Activated naive CD8-positive, alpha-beta T cell treated with anti-CD3 and anti-CD28 coated beads for 36 hours (primary cell): ENCODE measurements around the gene NUP214. TPM values are rescaled to one million over a fixed set of nuclear protein-coding genes. Genes with fewer than 3 reads are reported as not detected.
A peak's percentile ranks its signal among the peaks of the same experiment; 100 is the strongest.
"Not testable (repeated sequence)": the region's sequence is repeated elsewhere in the genome, so short reads cannot be mapped to it uniquely, and the experiment has no call there.

ENCODE experiments used
- DNase-seq: peaks from one replicate; pipeline ENCODE4 v3.0.0; 2021
- H3K27ac Mint-ChIP-seq: one replicate; pipeline ENCODE4 v1.8.0; 2022; ENCODE audit warnings: mild to moderate bottlenecking, moderate library complexity, mixed read lengths
- H3K27me3 Mint-ChIP-seq: one replicate; pipeline ENCODE4 v1.8.0; 2022; ENCODE audit warnings: mild to moderate bottlenecking, mixed read lengths
- H3K36me3 Mint-ChIP-seq: one replicate; pipeline ENCODE4 v1.8.0; 2021; ENCODE audit warnings: mild to moderate bottlenecking, mixed read lengths
- H3K4me1 Mint-ChIP-seq: one replicate; pipeline ENCODE4 v1.8.0; 2021; ENCODE audit warnings: mixed read lengths
- H3K4me3 Mint-ChIP-seq: one replicate; pipeline ENCODE4 v1.8.0; 2022; ENCODE audit warnings: mild to moderate bottlenecking, moderate library complexity, mixed read lengths
- H3K9me3 Mint-ChIP-seq: one replicate; pipeline ENCODE4 v1.8.0; 2022; ENCODE audit warnings: mixed read lengths
- total RNA-seq, 2 experiments: library from RNA; stranded (reverse); gene quantifications; one replicate each; pipeline ENCODE4 v1.2.3, GENCODE V29; 2021

NUP214 gene
- total RNA-seq, 2 experiments from 2014 or later = 68.2 to 73.2 TPM

- Mint-ChIP-seq H3K27me3 (no peaks in the 10 kb centered on the region), H3K9me3 (no peaks in the 10 kb centered on the region), H3K36me3 (no peaks in the 10 kb centered on the region), H3K4me1 (peaks cover 50% of the 10 kb centered on the region), H3K27ac (peak overlapping the region; percentile 98), H3K4me3 (no peak overlapping the region)
- no peak for DNase-seq
Observed at GRCh38 chr9:131254626-131255025, 129.2 kb downstream of the NUP214 start.

- Mint-ChIP-seq H3K27ac (peak overlapping the region; percentile 98), H3K9me3 (no peaks in the 10 kb centered on the region), H3K36me3 (peaks cover 5% of the 10 kb centered on the region), H3K4me1 (peaks cover 58% of the 10 kb centered on the region), H3K4me3 (peak overlapping the region; percentile 95), H3K27me3 (no peaks in the 10 kb centered on the region)
- no peak for DNase-seq
Observed at GRCh38 chr9:131255676-131256197, 130.4 kb downstream of the NUP214 start.

- Mint-ChIP-seq H3K9me3 (no peaks in the 10 kb centered on the region), H3K27me3 (no peaks in the 10 kb centered on the region), H3K27ac (peak overlapping the region; percentile 98), H3K4me1 (peaks cover 61% of the 10 kb centered on the region), H3K36me3 (peaks cover 15% of the 10 kb centered on the region), H3K4me3 (peak overlapping the region; percentile 37)
- DNase-seq = no peak
Observed at GRCh38 chr9:131257266-131258025, 132.1 kb downstream of the NUP214 start.

- H3K4me3 Mint-ChIP-seq = peak overlapping the region; percentile 34
- no peak for DNase-seq
- no peaks in the 10 kb centered on the region for H3K9me3 Mint-ChIP-seq
- H3K36me3 Mint-ChIP-seq = peaks cover 22% of the 10 kb centered on the region
- H3K27ac Mint-ChIP-seq = peak overlapping the region; percentile 98
- H3K4me1 Mint-ChIP-seq = peaks cover 61% of the 10 kb centered on the region
- H3K27me3 Mint-ChIP-seq = no peaks in the 10 kb centered on the region
Observed at GRCh38 chr9:131258186-131258585, 132.8 kb downstream of the NUP214 start.

GRCh38 chr9:131258698-131259431 is 133.5 kb downstream of the NUP214 start:
- peaks cover 60% of the 10 kb centered on the region for H3K4me1 Mint-ChIP-seq
- no peak for DNase-seq
- peaks cover 26% of the 10 kb centered on the region for H3K36me3 Mint-ChIP-seq
- H3K4me3 Mint-ChIP-seq = no peak overlapping the region
- no peak overlapping the region for H3K27ac Mint-ChIP-seq
- H3K27me3 Mint-ChIP-seq = no peaks in the 10 kb centered on the region
- H3K9me3 Mint-ChIP-seq = no peaks in the 10 kb centered on the region

GRCh38 chr9:131259432-131259898 is 134.1 kb downstream of the NUP214 start:
- peaks cover 62% of the 10 kb centered on the region for H3K4me1 Mint-ChIP-seq
- no peak for DNase-seq
- H3K9me3 Mint-ChIP-seq = no peaks in the 10 kb centered on the region
- peaks cover 28% of the 10 kb centered on the region for H3K36me3 Mint-ChIP-seq
- peak overlapping the region; percentile 61 for H3K27ac Mint-ChIP-seq
- no peak overlapping the region for H3K4me3 Mint-ChIP-seq
- no peaks in the 10 kb centered on the region for H3K27me3 Mint-ChIP-seq

- Mint-ChIP-seq H3K27me3 (no peaks in the 10 kb centered on the region), H3K4me1 (peaks cover 68% of the 10 kb centered on the region), H3K36me3 (peaks cover 30% of the 10 kb centered on the region), H3K4me3 (no peak overlapping the region), H3K27ac (peak overlapping the region; percentile 61), H3K9me3 (no peaks in the 10 kb centered on the region)
- DNase-seq = no peak
Observed at GRCh38 chr9:131259916-131260597, 134.7 kb downstream of the NUP214 start.

- peaks cover 70% of the 10 kb centered on the region for H3K4me1 Mint-ChIP-seq
- DNase-seq = no peak
- no peaks in the 10 kb centered on the region for H3K9me3 Mint-ChIP-seq
- no peak overlapping the region for H3K4me3 Mint-ChIP-seq
- H3K27ac Mint-ChIP-seq = peak overlapping the region; percentile 61
- no peaks in the 10 kb centered on the region for H3K27me3 Mint-ChIP-seq
- peaks cover 30% of the 10 kb centered on the region for H3K36me3 Mint-ChIP-seq
Observed at GRCh38 chr9:131260751-131261452, 135.5 kb downstream of the NUP214 start.

- H3K4me1 Mint-ChIP-seq = peaks cover 73% of the 10 kb centered on the region
- no peaks in the 10 kb centered on the region for H3K9me3 Mint-ChIP-seq
- no peak for DNase-seq
- H3K27ac Mint-ChIP-seq = peak overlapping the region; percentile 71
- H3K4me3 Mint-ChIP-seq = peak overlapping the region; percentile 26
- H3K36me3 Mint-ChIP-seq = peaks cover 40% of the 10 kb centered on the region
- no peaks in the 10 kb centered on the region for H3K27me3 Mint-ChIP-seq
Observed at GRCh38 chr9:131262327-131263032, 137.1 kb downstream of the NUP214 start.

GRCh38 chr9:131263033-131263343 is 137.6 kb downstream of the NUP214 start:
- not testable (repeated sequence) for H3K9me3 Mint-ChIP-seq, DNase-seq, H3K27me3 Mint-ChIP-seq
- Mint-ChIP-seq H3K27ac (peak overlapping the region; percentile 71), H3K4me1 (peaks cover 73% of the 10 kb centered on the region), H3K36me3 (peaks cover 40% of the 10 kb centered on the region), H3K4me3 (peak overlapping the region; percentile 26)

GRCh38 chr9:131263701-131264100 is 138.3 kb downstream of the NUP214 start:
- DNase-seq = no peak
- Mint-ChIP-seq H3K36me3 (peaks cover 43% of the 10 kb centered on the region), H3K4me1 (peaks cover 77% of the 10 kb centered on the region), H3K4me3 (peak overlapping the region; percentile 86), H3K27me3 (no peaks in the 10 kb centered on the region), H3K27ac (peak overlapping the region; percentile 95), H3K9me3 (no peaks in the 10 kb centered on the region)

GRCh38 chr9:131264231-131264630 is 138.8 kb downstream of the NUP214 start:
- no peaks in the 10 kb centered on the region for H3K27me3 Mint-ChIP-seq
- H3K9me3 Mint-ChIP-seq = no peaks in the 10 kb centered on the region
- H3K4me3 Mint-ChIP-seq = peak overlapping the region; percentile 86
- peaks cover 45% of the 10 kb centered on the region for H3K36me3 Mint-ChIP-seq
- DNase-seq = peak; percentile 40
- peak overlapping the region; percentile 95 for H3K27ac Mint-ChIP-seq
- peaks cover 79% of the 10 kb centered on the region for H3K4me1 Mint-ChIP-seq

GRCh38 chr9:131266266-131267229 is 141.2 kb downstream of the NUP214 start:
- Mint-ChIP-seq H3K4me1 (peaks cover 87% of the 10 kb centered on the region), H3K36me3 (peaks cover 48% of the 10 kb centered on the region), H3K27me3 (no peaks in the 10 kb centered on the region), H3K4me3 (peak overlapping the region; percentile 86), H3K9me3 (no peaks in the 10 kb centered on the region), H3K27ac (peak overlapping the region; percentile 95)
- peak; percentile 63 for DNase-seq
